Keratinocyte (primary cell): ENCODE results near the gene NME7.

Experiments
- EZH2 ChIP-seq: IDR thresholded peaks from one replicate; pipeline ENCODE4 v1.6.1; 2012; ENCODE audit warnings: inconsistent platforms, mild to moderate bottlenecking, low read length, moderate library complexity
- TF ChIP-seq, protein P1 (sequence below), 3 experiments: IDR thresholded peaks in 1 of 3; conservative IDR thresholded peaks in 1 of 3; optimal IDR thresholded peaks in 1 of 3; 2 replicates in 2 of 3; 3 replicates in 1 of 3; pipeline versions ENCODE3 to v1.5.1; 2011; ENCODE audit warnings: low read length in 3 of 3, mild to moderate bottlenecking in 3 of 3, moderate library complexity in 2 of 3, control low read depth in 1 of 3, inconsistent platforms in 1 of 3; ENCODE audit not compliant: insufficient read depth in 2 of 3; ENCODE audit errors: extremely low read depth in 1 of 3

DNA sequence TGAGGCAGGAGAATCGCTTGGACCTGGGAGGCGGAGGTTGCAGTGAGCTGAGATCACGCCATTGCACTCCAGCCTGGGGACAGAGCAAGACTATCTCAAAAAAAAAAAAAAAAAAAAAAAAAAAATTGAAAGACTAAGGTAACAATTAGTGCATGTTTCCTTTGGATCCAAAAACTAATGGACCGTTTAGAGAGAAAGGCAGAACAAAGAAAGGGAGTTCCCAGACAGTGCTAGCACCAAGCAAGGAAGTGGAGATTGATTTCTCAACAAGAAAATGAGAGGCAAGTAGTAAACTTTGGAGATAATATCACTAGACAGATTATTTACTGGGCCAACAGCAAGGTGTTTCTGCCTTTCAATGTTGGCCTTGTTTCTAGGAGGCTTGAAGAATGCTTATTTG, 236.9 kb downstream of the NME7 start:
- TF ChIP-seq, protein P1, sequence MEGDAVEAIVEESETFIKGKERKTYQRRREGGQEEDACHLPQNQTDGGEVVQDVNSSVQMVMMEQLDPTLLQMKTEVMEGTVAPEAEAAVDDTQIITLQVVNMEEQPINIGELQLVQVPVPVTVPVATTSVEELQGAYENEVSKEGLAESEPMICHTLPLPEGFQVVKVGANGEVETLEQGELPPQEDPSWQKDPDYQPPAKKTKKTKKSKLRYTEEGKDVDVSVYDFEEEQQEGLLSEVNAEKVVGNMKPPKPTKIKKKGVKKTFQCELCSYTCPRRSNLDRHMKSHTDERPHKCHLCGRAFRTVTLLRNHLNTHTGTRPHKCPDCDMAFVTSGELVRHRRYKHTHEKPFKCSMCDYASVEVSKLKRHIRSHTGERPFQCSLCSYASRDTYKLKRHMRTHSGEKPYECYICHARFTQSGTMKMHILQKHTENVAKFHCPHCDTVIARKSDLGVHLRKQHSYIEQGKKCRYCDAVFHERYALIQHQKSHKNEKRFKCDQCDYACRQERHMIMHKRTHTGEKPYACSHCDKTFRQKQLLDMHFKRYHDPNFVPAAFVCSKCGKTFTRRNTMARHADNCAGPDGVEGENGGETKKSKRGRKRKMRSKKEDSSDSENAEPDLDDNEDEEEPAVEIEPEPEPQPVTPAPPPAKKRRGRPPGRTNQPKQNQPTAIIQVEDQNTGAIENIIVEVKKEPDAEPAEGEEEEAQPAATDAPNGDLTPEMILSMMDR (optimal IDR thresholded peaks at IDR 0.05 in 1 of 3, IDR thresholded peaks at IDR 0.05 in 1 of 3, conservative IDR thresholded peaks at IDR 0.05 in 1 of 3; ENCODE audit: extremely low read depth in 1 of 3, insufficient read depth in 2 of 3, low read length in 3 of 3): no peak
- TF ChIP-seq EZH2: no peak
